H1 (cell line): ENCODE measurements around the gene SLC25A6. TPM values are rescaled to one million over a fixed set of nuclear protein-coding genes. Genes with fewer than 3 reads are reported as not detected.

Experiments
- CREB1 ChIP-seq: IDR thresholded peaks from 2 replicates; pipeline ENCODE4 v1.6.1; 2012; ENCODE audit warnings: inconsistent platforms
- KDM4A ChIP-seq: IDR thresholded peaks from one replicate; pipeline ENCODE4 v1.7.1; 2012; ENCODE audit warnings: low read depth, mild to moderate bottlenecking, moderate library complexity, low read length, inconsistent platforms; ENCODE audit not compliant: severe bottlenecking
- KDM5A ChIP-seq: fragments of 200-600 bp; IDR thresholded peaks from 2 replicates; pipeline ENCODE4 v1.7.1; 2012; ENCODE audit warnings: mild to moderate bottlenecking, low read length, inconsistent platforms, mixed read lengths
- RBBP5 ChIP-seq: IDR thresholded peaks from 2 replicates; pipeline ENCODE4 v1.7.1; 2012; ENCODE audit warnings: low read depth, mild to moderate bottlenecking, inconsistent platforms, low read length, moderate library complexity, borderline replicate concordance
- TCF12 ChIP-seq: IDR thresholded peaks from 2 replicates; pipeline ENCODE4 v1.6.1; 2011; ENCODE audit warnings: low read depth, mild to moderate bottlenecking, low read length
- polyA plus RNA-seq, 7 experiments: library from polyadenylated mRNA; depleted of rRNA in 3 of 7; stranded (reverse) in 5 of 7; unstranded in 2 of 7; fragments of >200 nt in 5 of 7; fragments of 200-250 nt in 2 of 7; gene quantifications; 1 replicate in 5 of 7; 2 replicates in 1 of 7; 4 replicates in 1 of 7; pipeline versions ENCODE4 v1.2.1 to v1.2.3, GENCODE V29; 2011 to 2013; ENCODE audit warnings: missing spikeins in 2 of 7, mixed read lengths in 2 of 7
- total RNA-seq: library from RNA; stranded (reverse); fragmentation: NEBNext Ultra II Directional; extraction: Animal tissue kit (Norgen Biotek cat#: 25700); gene quantifications from 2 replicates; pipeline ENCODE4 v1.2.1, GENCODE V29; 2021
- TF ChIP-seq, protein P1 (sequence below): IDR thresholded peaks from 2 replicates; pipeline ENCODE4 v1.6.1; 2011; ENCODE audit warnings: low read length, improper control_type of control experiment
- TF ChIP-seq, protein P2 (sequence below): fragments of 300-600 bp; sonication (generic); IDR thresholded peaks from 2 replicates; pipeline ENCODE4 v1.7.1; 2012; ENCODE audit warnings: low read length, moderate library complexity, mild to moderate bottlenecking, inconsistent platforms; ENCODE audit not compliant: insufficient replicate concordance
- TF ChIP-seq, protein P3 (sequence below): IDR thresholded peaks from 2 replicates; pipeline ENCODE4 v1.6.1; 2012; ENCODE audit warnings: inconsistent platforms

Gene SLC25A6
- total and polyA plus RNA-seq, 2 of the 8 experiments (the other 6 are each of a cell fraction or from before 2014, with no cell fraction given): 487 to 1,220 TPM

DNA sequence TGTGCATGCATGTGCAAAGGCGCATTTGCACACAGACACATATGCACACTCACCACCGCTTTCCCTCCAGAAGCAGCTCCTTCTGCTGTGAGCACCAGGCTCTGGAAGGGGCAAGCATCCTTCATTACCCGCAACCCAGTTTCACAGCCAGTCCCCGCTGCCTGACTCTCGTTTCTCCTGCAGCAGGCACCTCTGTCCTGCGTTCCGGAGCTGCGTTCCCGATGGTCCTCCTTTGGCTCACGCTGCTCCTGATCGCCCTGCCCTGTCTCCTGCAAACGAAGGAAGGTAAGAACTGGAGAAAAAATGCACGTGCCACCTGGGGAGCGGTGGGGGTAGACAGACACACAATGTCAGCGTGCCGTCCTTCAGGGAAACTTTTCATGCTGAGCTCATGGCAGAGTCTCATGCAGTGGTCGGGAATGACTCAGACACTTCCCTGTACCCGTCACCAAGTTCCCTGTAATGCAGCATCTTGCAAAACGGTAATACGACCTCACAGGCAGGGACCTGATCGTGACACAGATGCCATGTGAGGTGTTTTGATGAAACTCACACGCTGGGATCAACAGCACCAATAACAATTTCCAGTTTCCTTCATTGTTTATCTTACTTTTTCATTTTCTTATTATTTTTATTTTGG is 50.2 kb downstream of the SLC25A6 start (continued):
- TF ChIP-seq, protein P1, sequence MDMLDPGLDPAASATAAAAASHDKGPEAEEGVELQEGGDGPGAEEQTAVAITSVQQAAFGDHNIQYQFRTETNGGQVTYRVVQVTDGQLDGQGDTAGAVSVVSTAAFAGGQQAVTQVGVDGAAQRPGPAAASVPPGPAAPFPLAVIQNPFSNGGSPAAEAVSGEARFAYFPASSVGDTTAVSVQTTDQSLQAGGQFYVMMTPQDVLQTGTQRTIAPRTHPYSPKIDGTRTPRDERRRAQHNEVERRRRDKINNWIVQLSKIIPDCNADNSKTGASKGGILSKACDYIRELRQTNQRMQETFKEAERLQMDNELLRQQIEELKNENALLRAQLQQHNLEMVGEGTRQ: no peak
- TF ChIP-seq RBBP5 (no peak), KDM4A (no peak), TCF12 (no peak), KDM5A (no peak), CREB1 (no peak)
- TF ChIP-seq, protein P2, sequence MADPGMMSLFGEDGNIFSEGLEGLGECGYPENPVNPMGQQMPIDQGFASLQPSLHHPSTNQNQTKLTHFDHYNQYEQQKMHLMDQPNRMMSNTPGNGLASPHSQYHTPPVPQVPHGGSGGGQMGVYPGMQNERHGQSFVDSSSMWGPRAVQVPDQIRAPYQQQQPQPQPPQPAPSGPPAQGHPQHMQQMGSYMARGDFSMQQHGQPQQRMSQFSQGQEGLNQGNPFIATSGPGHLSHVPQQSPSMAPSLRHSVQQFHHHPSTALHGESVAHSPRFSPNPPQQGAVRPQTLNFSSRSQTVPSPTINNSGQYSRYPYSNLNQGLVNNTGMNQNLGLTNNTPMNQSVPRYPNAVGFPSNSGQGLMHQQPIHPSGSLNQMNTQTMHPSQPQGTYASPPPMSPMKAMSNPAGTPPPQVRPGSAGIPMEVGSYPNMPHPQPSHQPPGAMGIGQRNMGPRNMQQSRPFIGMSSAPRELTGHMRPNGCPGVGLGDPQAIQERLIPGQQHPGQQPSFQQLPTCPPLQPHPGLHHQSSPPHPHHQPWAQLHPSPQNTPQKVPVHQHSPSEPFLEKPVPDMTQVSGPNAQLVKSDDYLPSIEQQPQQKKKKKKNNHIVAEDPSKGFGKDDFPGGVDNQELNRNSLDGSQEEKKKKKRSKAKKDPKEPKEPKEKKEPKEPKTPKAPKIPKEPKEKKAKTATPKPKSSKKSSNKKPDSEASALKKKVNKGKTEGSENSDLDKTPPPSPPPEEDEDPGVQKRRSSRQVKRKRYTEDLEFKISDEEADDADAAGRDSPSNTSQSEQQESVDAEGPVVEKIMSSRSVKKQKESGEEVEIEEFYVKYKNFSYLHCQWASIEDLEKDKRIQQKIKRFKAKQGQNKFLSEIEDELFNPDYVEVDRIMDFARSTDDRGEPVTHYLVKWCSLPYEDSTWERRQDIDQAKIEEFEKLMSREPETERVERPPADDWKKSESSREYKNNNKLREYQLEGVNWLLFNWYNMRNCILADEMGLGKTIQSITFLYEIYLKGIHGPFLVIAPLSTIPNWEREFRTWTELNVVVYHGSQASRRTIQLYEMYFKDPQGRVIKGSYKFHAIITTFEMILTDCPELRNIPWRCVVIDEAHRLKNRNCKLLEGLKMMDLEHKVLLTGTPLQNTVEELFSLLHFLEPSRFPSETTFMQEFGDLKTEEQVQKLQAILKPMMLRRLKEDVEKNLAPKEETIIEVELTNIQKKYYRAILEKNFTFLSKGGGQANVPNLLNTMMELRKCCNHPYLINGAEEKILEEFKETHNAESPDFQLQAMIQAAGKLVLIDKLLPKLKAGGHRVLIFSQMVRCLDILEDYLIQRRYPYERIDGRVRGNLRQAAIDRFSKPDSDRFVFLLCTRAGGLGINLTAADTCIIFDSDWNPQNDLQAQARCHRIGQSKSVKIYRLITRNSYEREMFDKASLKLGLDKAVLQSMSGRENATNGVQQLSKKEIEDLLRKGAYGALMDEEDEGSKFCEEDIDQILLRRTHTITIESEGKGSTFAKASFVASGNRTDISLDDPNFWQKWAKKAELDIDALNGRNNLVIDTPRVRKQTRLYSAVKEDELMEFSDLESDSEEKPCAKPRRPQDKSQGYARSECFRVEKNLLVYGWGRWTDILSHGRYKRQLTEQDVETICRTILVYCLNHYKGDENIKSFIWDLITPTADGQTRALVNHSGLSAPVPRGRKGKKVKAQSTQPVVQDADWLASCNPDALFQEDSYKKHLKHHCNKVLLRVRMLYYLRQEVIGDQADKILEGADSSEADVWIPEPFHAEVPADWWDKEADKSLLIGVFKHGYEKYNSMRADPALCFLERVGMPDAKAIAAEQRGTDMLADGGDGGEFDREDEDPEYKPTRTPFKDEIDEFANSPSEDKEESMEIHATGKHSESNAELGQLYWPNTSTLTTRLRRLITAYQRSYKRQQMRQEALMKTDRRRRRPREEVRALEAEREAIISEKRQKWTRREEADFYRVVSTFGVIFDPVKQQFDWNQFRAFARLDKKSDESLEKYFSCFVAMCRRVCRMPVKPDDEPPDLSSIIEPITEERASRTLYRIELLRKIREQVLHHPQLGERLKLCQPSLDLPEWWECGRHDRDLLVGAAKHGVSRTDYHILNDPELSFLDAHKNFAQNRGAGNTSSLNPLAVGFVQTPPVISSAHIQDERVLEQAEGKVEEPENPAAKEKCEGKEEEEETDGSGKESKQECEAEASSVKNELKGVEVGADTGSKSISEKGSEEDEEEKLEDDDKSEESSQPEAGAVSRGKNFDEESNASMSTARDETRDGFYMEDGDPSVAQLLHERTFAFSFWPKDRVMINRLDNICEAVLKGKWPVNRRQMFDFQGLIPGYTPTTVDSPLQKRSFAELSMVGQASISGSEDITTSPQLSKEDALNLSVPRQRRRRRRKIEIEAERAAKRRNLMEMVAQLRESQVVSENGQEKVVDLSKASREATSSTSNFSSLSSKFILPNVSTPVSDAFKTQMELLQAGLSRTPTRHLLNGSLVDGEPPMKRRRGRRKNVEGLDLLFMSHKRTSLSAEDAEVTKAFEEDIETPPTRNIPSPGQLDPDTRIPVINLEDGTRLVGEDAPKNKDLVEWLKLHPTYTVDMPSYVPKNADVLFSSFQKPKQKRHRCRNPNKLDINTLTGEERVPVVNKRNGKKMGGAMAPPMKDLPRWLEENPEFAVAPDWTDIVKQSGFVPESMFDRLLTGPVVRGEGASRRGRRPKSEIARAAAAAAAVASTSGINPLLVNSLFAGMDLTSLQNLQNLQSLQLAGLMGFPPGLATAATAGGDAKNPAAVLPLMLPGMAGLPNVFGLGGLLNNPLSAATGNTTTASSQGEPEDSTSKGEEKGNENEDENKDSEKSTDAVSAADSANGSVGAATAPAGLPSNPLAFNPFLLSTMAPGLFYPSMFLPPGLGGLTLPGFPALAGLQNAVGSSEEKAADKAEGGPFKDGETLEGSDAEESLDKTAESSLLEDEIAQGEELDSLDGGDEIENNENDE: no peak
- TF ChIP-seq, protein P3, sequence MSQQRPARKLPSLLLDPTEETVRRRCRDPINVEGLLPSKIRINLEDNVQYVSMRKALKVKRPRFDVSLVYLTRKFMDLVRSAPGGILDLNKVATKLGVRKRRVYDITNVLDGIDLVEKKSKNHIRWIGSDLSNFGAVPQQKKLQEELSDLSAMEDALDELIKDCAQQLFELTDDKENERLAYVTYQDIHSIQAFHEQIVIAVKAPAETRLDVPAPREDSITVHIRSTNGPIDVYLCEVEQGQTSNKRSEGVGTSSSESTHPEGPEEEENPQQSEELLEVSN: no peak
